Endometrial microvascular endothelial cells (primary cell): ENCODE results near the gene ACVR2B. TPM values are rescaled to one million over a fixed set of nuclear protein-coding genes. Genes with fewer than 3 reads are reported as not detected.
"Not testable (repeated sequence)": the region's sequence is repeated elsewhere in the genome, so short reads cannot be mapped to it uniquely, and the experiment has no call there.

Experiments
- in situ Hi-C: cut with HindIII; loops from 2 replicates; pipeline ENCODE4 v1.10.0; 2017; ENCODE audit warnings: low sequenced_read_pairs, low pct_unique_long_range_greater_than_20kb; ENCODE audit errors: inconsistent ontology term
- total RNA-seq: library from RNA; depleted of rRNA; stranded (reverse); fragments of >200 nt; gene quantifications from one replicate; pipeline ENCODE4 v1.2.3, GENCODE V29; 2015; ENCODE audit errors: inconsistent ontology term

Gene ACVR2B
- total RNA-seq = 0.28 TPM

GRCh38 chr3:38453075-38453912 lies at the start of gene ACVR2B:
ACVR2B (plus strand) TSS chr3:38453890; CDS start chr3:38454323, 433 bp downstream.
- in situ Hi-C loops = no loop called here

- in situ Hi-C loops = no loop called here
Observed at GRCh38 chr3:38404286-38404685, 49.4 kb upstream of the ACVR2B start.

GRCh38 chr3:38411591-38411990 lies 42.1 kb upstream of the ACVR2B start:
- in situ Hi-C loops = no loop called here

- in situ Hi-C loops = not testable (repeated sequence)
Observed at GRCh38 chr3:38420758-38421157, 32.9 kb upstream of the ACVR2B start.

GRCh38 chr3:38421679-38422336 lies 31.9 kb upstream of the ACVR2B start:
- in situ Hi-C loops = no loop called here

GRCh38 chr3:38426798-38427426 lies 26.8 kb upstream of the ACVR2B start:
- in situ Hi-C loops = not testable (repeated sequence)

- in situ Hi-C loops = not testable (repeated sequence)
Observed at GRCh38 chr3:38432871-38433658, 20.6 kb upstream of the ACVR2B start.

GRCh38 chr3:38433661-38434060 lies 20.0 kb upstream of the ACVR2B start:
- in situ Hi-C loops = not testable (repeated sequence)

GRCh38 chr3:38438436-38439069 lies 15.1 kb upstream of the ACVR2B start:
- in situ Hi-C loops = not testable (repeated sequence)

- in situ Hi-C loops = not testable (repeated sequence)
Observed at GRCh38 chr3:38443205-38443604, 10.5 kb upstream of the ACVR2B start.

- in situ Hi-C loops = no loop called here
Observed at GRCh38 chr3:38446085-38446686, 7.5 kb upstream of the ACVR2B start.

- in situ Hi-C loops = no loop called here
Observed at GRCh38 chr3:38446812-38447211, 6.9 kb upstream of the ACVR2B start.

GRCh38 chr3:38450853-38451252 lies 2.8 kb upstream of the ACVR2B start:
- in situ Hi-C loops = no loop called here

GRCh38 chr3:38453913-38454177 lies 155 bp downstream of the ACVR2B start:
- in situ Hi-C loops = no loop called here

- in situ Hi-C loops = no loop called here
Observed at GRCh38 chr3:38454178-38454883, 641 bp downstream of the ACVR2B start.

GRCh38 chr3:38454884-38455638 lies 1.4 kb downstream of the ACVR2B start:
- in situ Hi-C loops = no loop called here
